PC-3 (cell line): ENCODE data around the gene TMEM169. TPM values are rescaled to one million over a fixed set of nuclear protein-coding genes. Genes with fewer than 3 reads are reported as not detected.

Experiments
- ATAC-seq: fragments of 200-7000 bp; cut with Tn5 transposase; 2 replicates; pipeline ENCODE4 v1.9.1; 2020; ENCODE audit warnings: mild to moderate bottlenecking, moderate library complexity
- BruUV-seq: library from RNA; stranded (reverse); fragments of 400-500 nt; replicated peaks from 2 replicates; lab custom pipeline; 2021; lab: Mats Ljungman, UMichigan
- CTCF ChIA-PET: fragments of 300-600 bp; sonication (Branson Sonifier 250); formaldehyde crosslinking; loops from one replicate; lab custom pipeline; 2022; ENCODE audit warnings: antibody characterized with exemption; lab: Charles Lee
- POLR2A ChIA-PET: fragments of 300-600 bp; sonication (Branson Sonifier 250); formaldehyde crosslinking; loops from one replicate; lab custom pipeline; 2022; ENCODE audit warnings: antibody characterized with exemption; ENCODE audit not compliant: unreplicated experiment; lab: Charles Lee
- DNase-seq: peaks from one replicate; pipeline ENCODE4 v3.0.0-alpha.2; 2015
- H2AFZ ChIP-seq: fragments of 300-600 bp; sonication (generic); 2 replicates; pipeline ENCODE4 v1.6.0; 2016; ENCODE audit warnings: antibody characterized with exemption, low read length
- H3F3A ChIP-seq: fragments of 300-600 bp; sonication (generic); one replicate; pipeline ENCODE4 v1.6.0; 2017; ENCODE audit warnings: antibody characterized with exemption, low read length, control low read depth, mild to moderate bottlenecking; ENCODE audit not compliant: unreplicated experiment
- H3K27ac ChIP-seq: fragments of 300-600 bp; sonication (generic); 2 replicates; pipeline ENCODE4 v1.5.1; 2016; ENCODE audit warnings: mild to moderate bottlenecking, low read length
- H3K27me3 ChIP-seq: fragments of 300-600 bp; sonication (generic); 2 replicates; pipeline ENCODE4 v1.6.1; 2016; ENCODE audit warnings: low read length, mixed read lengths
- H3K36me3 ChIP-seq: fragments of 300-600 bp; sonication (generic); 2 replicates; pipeline ENCODE4 v1.6.1; 2016; ENCODE audit warnings: low read depth, mixed run types, low read length, mixed read lengths
- H3K4me1 ChIP-seq: fragments of 300-600 bp; sonication (generic); 2 replicates; pipeline ENCODE4 v1.5.1; 2016; ENCODE audit warnings: low read length; ENCODE audit not compliant: insufficient read depth
- H3K4me2 ChIP-seq: fragments of 300-600 bp; sonication (generic); 2 replicates; pipeline ENCODE4 v1.6.0; 2016; ENCODE audit warnings: low read length
- H3K4me3 ChIP-seq: fragments of 300-600 bp; sonication (generic); 2 replicates; pipeline ENCODE4 v1.5.1; 2016; ENCODE audit warnings: mild to moderate bottlenecking, low read length, mixed read lengths
- H3K79me2 ChIP-seq: fragments of 300-600 bp; sonication (generic); 2 replicates; pipeline ENCODE4 v1.6.1; 2017; ENCODE audit warnings: low read length, mixed read lengths
- H3K9ac ChIP-seq: fragments of 300-600 bp; sonication (generic); 2 replicates; pipeline ENCODE4 v1.6.0; 2016; ENCODE audit warnings: mild to moderate bottlenecking, low read length
- H3K9me2 ChIP-seq: fragments of 300-600 bp; sonication (generic); replicated peaks from 2 replicates; pipeline ENCODE4 v1.6.1; 2016; ENCODE audit warnings: mixed run types, low read length, mixed read lengths
- H3K9me3 ChIP-seq: fragments of 300-600 bp; sonication (generic); 2 replicates; pipeline ENCODE4 v1.6.1; 2016; ENCODE audit warnings: low read length, mixed read lengths
- H4K20me1 ChIP-seq: fragments of 300-600 bp; sonication (generic); 2 replicates; pipeline ENCODE4 v1.6.1; 2016; ENCODE audit warnings: low read length, mixed read lengths
- EZH2 ChIP-seq: fragments of 300-600 bp; sonication (generic); IDR thresholded peaks from one replicate; pipeline ENCODE4 v1.6.1; 2017; ENCODE audit warnings: antibody characterized with exemption, mild to moderate bottlenecking, low read length; ENCODE audit not compliant: unreplicated experiment
- EZH2phosphoT487 ChIP-seq: fragments of 300-600 bp; sonication (generic); IDR thresholded peaks from 2 replicates; pipeline ENCODE4 v1.6.1; 2018; ENCODE audit warnings: mild to moderate bottlenecking, antibody characterized with exemption, low read length, borderline replicate concordance
- intact Hi-C: fragments of 100-400 bp; cut with micrococcal nuclease; formaldehyde crosslinking; loops from 2 replicates; pipeline ENCODE4 v1.9.0; 2023
- total RNA-seq: library from RNA; depleted of rRNA; stranded (reverse); fragments of >200 nt; gene quantifications from 2 replicates; pipeline ENCODE4 v1.2.3, GENCODE V29; 2014
- TF ChIP-seq, protein P1 (sequence below): fragments of 300-600 bp; sonication (generic); conservative IDR thresholded peaks from 2 replicates; pipeline ENCODE4 v1.5.1; 2017; ENCODE audit warnings: antibody characterized with exemption, low read depth, mild to moderate bottlenecking, low read length

TMEM169 gene
- total RNA-seq, 1 experiment from 2014 or later: not detected

DNA sequence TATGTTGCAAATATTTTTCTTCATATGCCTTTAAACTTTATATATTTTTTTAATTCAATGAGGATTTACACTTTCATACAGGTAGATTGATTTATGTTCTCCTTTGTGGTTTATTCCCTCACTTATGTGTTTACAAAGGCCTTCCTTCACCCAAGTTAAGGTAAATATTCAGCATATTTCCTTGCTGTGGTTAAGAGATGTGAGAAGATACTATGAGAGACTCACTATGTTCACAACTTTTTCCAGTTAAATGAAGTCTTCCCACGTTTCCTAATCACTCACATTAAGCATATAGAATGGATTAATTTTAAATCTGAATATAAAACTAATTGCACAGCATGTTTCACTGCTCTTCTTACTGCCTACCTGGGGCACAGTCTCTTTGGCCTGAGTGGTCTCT, 707 bp upstream of the TMEM169 start:
- H3K4me1 ChIP-seq: peaks cover 7% of the 10 kb centered on the region; the same call in 1 of the 2 replicates
- H3K9me2 ChIP-seq: no peaks in the 10 kb centered on the region
- H3K4me3 ChIP-seq: peak overlapping the region; percentile 77
- H2AFZ ChIP-seq: peak overlapping the region; percentile 91
- intact Hi-C loops: no loop called here
- H4K20me1 ChIP-seq: no peaks in the 10 kb centered on the region
- H3K9ac ChIP-seq: peak overlapping the region; percentile 64
- POLR2A ChIA-PET: interaction anchor here (0.6 kb wide), 1 partner anchor 28 kb away, joined by 5 read pairs; the partner anchor contains the start of gene XRCC5
- no peak overlapping the region for H3K27ac ChIP-seq
- peak overlapping the region; percentile 96 for H3K4me2 ChIP-seq
- no TSS peak for BruUV-seq
- TF ChIP-seq EZH2: no peak
- no peak for TF ChIP-seq EZH2phosphoT487
- TF ChIP-seq, protein P1, sequence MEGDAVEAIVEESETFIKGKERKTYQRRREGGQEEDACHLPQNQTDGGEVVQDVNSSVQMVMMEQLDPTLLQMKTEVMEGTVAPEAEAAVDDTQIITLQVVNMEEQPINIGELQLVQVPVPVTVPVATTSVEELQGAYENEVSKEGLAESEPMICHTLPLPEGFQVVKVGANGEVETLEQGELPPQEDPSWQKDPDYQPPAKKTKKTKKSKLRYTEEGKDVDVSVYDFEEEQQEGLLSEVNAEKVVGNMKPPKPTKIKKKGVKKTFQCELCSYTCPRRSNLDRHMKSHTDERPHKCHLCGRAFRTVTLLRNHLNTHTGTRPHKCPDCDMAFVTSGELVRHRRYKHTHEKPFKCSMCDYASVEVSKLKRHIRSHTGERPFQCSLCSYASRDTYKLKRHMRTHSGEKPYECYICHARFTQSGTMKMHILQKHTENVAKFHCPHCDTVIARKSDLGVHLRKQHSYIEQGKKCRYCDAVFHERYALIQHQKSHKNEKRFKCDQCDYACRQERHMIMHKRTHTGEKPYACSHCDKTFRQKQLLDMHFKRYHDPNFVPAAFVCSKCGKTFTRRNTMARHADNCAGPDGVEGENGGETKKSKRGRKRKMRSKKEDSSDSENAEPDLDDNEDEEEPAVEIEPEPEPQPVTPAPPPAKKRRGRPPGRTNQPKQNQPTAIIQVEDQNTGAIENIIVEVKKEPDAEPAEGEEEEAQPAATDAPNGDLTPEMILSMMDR: no peak
- H3K9me3 ChIP-seq: no peaks in the 10 kb centered on the region
- ATAC-seq (peak; percentile 18), DNase-seq (peak; percentile 5)
- H3F3A ChIP-seq: no peaks in the 10 kb centered on the region
- no peaks in the 10 kb centered on the region for H3K27me3 ChIP-seq
- CTCF ChIA-PET: no interaction called here
- H3K79me2 ChIP-seq: peaks cover 5% of the 10 kb centered on the region; the same call in 1 of the 2 replicates
- no peaks in the 10 kb centered on the region for H3K36me3 ChIP-seq

DNA sequence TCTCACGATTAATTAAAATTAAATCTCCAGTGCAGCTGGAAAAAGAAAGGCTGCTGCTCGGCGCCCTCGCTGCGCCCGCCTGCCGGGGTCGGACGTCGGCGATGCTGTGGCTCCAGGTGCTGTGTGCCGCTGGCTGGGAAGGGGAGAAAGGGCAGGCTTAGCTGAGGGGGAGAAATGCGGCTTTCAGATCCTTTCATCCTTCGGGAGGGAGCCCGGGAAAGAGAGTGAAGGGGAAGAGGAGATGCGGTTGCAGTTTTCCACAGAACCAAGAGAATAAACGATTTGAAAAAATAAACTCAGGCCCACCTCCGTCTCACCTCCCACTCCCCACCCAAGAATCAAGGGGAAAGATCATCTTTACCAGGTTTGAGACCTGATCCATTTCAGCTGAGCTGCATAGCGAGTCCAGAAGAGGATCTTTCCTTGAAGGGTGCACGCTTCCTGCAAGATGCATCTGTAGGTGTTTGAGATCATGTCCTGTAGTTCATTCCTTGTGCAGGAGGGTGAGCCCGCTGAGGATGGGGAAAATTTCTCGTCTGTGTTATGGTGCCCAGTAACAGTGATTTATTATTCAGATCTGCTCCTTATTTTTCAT, 495 bp downstream of the TMEM169 start:
- peak overlapping the region; percentile 91 for H2AFZ ChIP-seq
- no peaks in the 10 kb centered on the region for H3K27me3 ChIP-seq
- peak overlapping the region; percentile 64 for H3K9ac ChIP-seq
- H3K27ac ChIP-seq: no peak overlapping the region
- no peaks in the 10 kb centered on the region for H3K36me3 ChIP-seq
- TF ChIP-seq, protein P1: no peak
- TF ChIP-seq EZH2phosphoT487: no peak
- no peak for TF ChIP-seq EZH2
- H3K9me3 ChIP-seq: no peaks in the 10 kb centered on the region
- ChIA-PET POLR2A (interaction anchor here (0.6 kb wide), 1 partner anchor 32 kb away, joined by 3 read pairs; no protein-coding TSS in a partner anchor), CTCF (no interaction called here)
- H3F3A ChIP-seq: no peaks in the 10 kb centered on the region
- no peak for DNase-seq
- peak; percentile 28 for ATAC-seq
- intact Hi-C loops: no loop called here
- no peaks in the 10 kb centered on the region for H3K9me2 ChIP-seq
- H3K4me3 ChIP-seq: peak overlapping the region; percentile 77
- no peaks in the 10 kb centered on the region for H4K20me1 ChIP-seq
- peak overlapping the region; percentile 96 for H3K4me2 ChIP-seq
- H3K79me2 ChIP-seq: peaks cover 5% of the 10 kb centered on the region; the same call in 1 of the 2 replicates
- H3K4me1 ChIP-seq: peaks cover 7% of the 10 kb centered on the region; the same call in 1 of the 2 replicates
- BruUV-seq: TSS peak; percentile 67

DNA sequence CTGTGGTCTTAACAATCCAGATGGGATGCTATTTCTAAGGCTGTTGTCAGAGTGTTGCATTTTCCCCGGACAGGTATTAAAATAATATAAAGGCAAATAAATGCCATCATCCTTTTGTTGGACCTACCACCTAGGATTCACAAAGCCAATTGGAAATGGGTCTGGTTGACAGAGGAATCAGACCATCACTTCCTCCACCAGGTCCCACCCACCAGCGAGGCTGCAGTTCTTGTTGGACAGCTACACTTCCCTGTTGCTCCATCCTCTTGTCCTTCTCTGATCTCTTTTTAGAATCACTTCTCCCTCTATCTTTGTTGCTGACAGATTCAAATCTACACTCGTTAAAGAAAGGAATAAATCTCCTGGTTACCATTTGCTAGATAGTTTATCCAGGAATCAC, 1.1 kb downstream of the TMEM169 start:
- H2AFZ ChIP-seq: no peak overlapping the region
- H3F3A ChIP-seq: no peaks in the 10 kb centered on the region
- intact Hi-C loops: no loop called here
- CTCF ChIA-PET: no interaction called here
- no TSS peak for BruUV-seq
- DNase-seq: no peak
- POLR2A ChIA-PET: no interaction called here
- H3K27ac ChIP-seq: no peak overlapping the region
- no peaks in the 10 kb centered on the region for H3K9me2 ChIP-seq
- ATAC-seq: no peak
- peaks cover 5% of the 10 kb centered on the region; the same call in 1 of the 2 replicates for H3K79me2 ChIP-seq
- H3K4me2 ChIP-seq: peak overlapping the region; percentile 96
- H4K20me1 ChIP-seq: no peaks in the 10 kb centered on the region
- TF ChIP-seq EZH2 (no peak), EZH2phosphoT487 (no peak)
- TF ChIP-seq, protein P1: no peak
- H3K4me1 ChIP-seq: peaks cover 7% of the 10 kb centered on the region; the same call in 1 of the 2 replicates
- H3K9me3 ChIP-seq: no peaks in the 10 kb centered on the region
- H3K9ac ChIP-seq: no peak overlapping the region
- no peak overlapping the region for H3K4me3 ChIP-seq
- H3K27me3 ChIP-seq: no peaks in the 10 kb centered on the region
- no peaks in the 10 kb centered on the region for H3K36me3 ChIP-seq
